ENCODE measurements around the gene ECT2. TPM values are rescaled to one million over a fixed set of nuclear protein-coding genes. Genes with fewer than 3 reads are reported as not detected.

Gene ECT2
- total and polyA plus RNA-seq, 9 donors: 12.8 to 21.8 (median 17.5) TPM

GRCh38 chr3:172766718-172767405, 16.3 kb downstream of the ECT2 start:
- H3K36me3 ChIP-seq (ENCODE audit: control insufficient read depth, insufficient read depth, low read length): peaks cover 6% of the 10 kb centered on the region
- no peak overlapping the region for H3K4me3 ChIP-seq (ENCODE audit: low read length)
- no peaks in the 10 kb centered on the region for H3K4me1 ChIP-seq (ENCODE audit: control insufficient read depth, insufficient read depth, low read length)
- no peak overlapping the region for H3K27ac ChIP-seq (ENCODE audit: low read length)
- no peak for DNase-seq
- H3K9me3 ChIP-seq (replicated peaks; ENCODE audit: control insufficient read depth, low read depth, low read length): no peaks in the 10 kb centered on the region
- no peaks in the 10 kb centered on the region for H3K27me3 ChIP-seq (ENCODE audit: control insufficient read depth, insufficient read depth, low read length)
- WGBS (ENCODE audit: insufficient coverage): 100% methylated on average over 2 of the region's 10 CpGs

GRCh38 chr3:172770382-172770781, 19.9 kb downstream of the ECT2 start:
- DNase-seq: no peak
- no peaks in the 10 kb centered on the region for H3K9me3 ChIP-seq (replicated peaks; ENCODE audit: control insufficient read depth, low read depth, low read length)
- H3K27me3 ChIP-seq (ENCODE audit: control insufficient read depth, insufficient read depth, low read length): no peaks in the 10 kb centered on the region
- H3K4me3 ChIP-seq (ENCODE audit: low read length): no peak overlapping the region
- H3K4me1 ChIP-seq (ENCODE audit: control insufficient read depth, insufficient read depth, low read length): no peaks in the 10 kb centered on the region
- no peak overlapping the region for H3K27ac ChIP-seq (ENCODE audit: low read length)
- WGBS (ENCODE audit: insufficient coverage): no CpG with 5 or more reads among the region's 1 CpG
- H3K36me3 ChIP-seq (ENCODE audit: control insufficient read depth, insufficient read depth, low read length): peaks cover 8% of the 10 kb centered on the region

GRCh38 chr3:172771672-172772071, 21.1 kb downstream of the ECT2 start:
- no peaks in the 10 kb centered on the region for H3K27me3 ChIP-seq (ENCODE audit: control insufficient read depth, insufficient read depth, low read length)
- no peak overlapping the region for H3K27ac ChIP-seq (ENCODE audit: low read length)
- peaks cover 8% of the 10 kb centered on the region for H3K36me3 ChIP-seq (ENCODE audit: control insufficient read depth, insufficient read depth, low read length)
- no peak for DNase-seq
- H3K9me3 ChIP-seq (replicated peaks; ENCODE audit: control insufficient read depth, low read depth, low read length): no peaks in the 10 kb centered on the region
- no peak overlapping the region for H3K4me3 ChIP-seq (ENCODE audit: low read length)
- WGBS (ENCODE audit: insufficient coverage): no CpG with 5 or more reads among the region's 2 CpGs
- H3K4me1 ChIP-seq (ENCODE audit: control insufficient read depth, insufficient read depth, low read length): no peaks in the 10 kb centered on the region

GRCh38 chr3:172776049-172776717, 25.7 kb downstream of the ECT2 start:
- no CpG with 5 or more reads among the region's 5 CpGs for WGBS (ENCODE audit: insufficient coverage)
- Histone ChIP-seq H3K27ac (ENCODE audit: low read length) (no peak overlapping the region), H3K4me1 (ENCODE audit: control insufficient read depth, insufficient read depth, low read length) (no peaks in the 10 kb centered on the region), H3K27me3 (ENCODE audit: control insufficient read depth, insufficient read depth, low read length) (no peaks in the 10 kb centered on the region), H3K4me3 (ENCODE audit: low read length) (no peak overlapping the region), H3K36me3 (ENCODE audit: control insufficient read depth, insufficient read depth, low read length) (peaks cover 9% of the 10 kb centered on the region), H3K9me3 (replicated peaks; ENCODE audit: control insufficient read depth, low read depth, low read length) (no peaks in the 10 kb centered on the region)
- no peak for DNase-seq

- DNase-seq: no peak
- no CpG with 5 or more reads among the region's 3 CpGs for WGBS (ENCODE audit: insufficient coverage)
- Histone ChIP-seq H3K27ac (ENCODE audit: low read length) (no peak overlapping the region), H3K36me3 (ENCODE audit: control insufficient read depth, insufficient read depth, low read length) (peaks cover 9% of the 10 kb centered on the region), H3K4me1 (ENCODE audit: control insufficient read depth, insufficient read depth, low read length) (no peaks in the 10 kb centered on the region), H3K27me3 (ENCODE audit: control insufficient read depth, insufficient read depth, low read length) (no peaks in the 10 kb centered on the region), H3K9me3 (replicated peaks; ENCODE audit: control insufficient read depth, low read depth, low read length) (no peaks in the 10 kb centered on the region), H3K4me3 (ENCODE audit: low read length) (no peak overlapping the region)
Measured at GRCh38 chr3:172777901-172778300, 27.4 kb downstream of the ECT2 start.

- DNase-seq: no peak
- H3K27ac ChIP-seq (ENCODE audit: low read length): no peak overlapping the region
- H3K36me3 ChIP-seq (ENCODE audit: control insufficient read depth, insufficient read depth, low read length): peaks cover 7% of the 10 kb centered on the region
- no peaks in the 10 kb centered on the region for H3K4me1 ChIP-seq (ENCODE audit: control insufficient read depth, insufficient read depth, low read length)
- H3K27me3 ChIP-seq (ENCODE audit: control insufficient read depth, insufficient read depth, low read length): no peaks in the 10 kb centered on the region
- no CpG with 5 or more reads among the region's 2 CpGs for WGBS (ENCODE audit: insufficient coverage)
- no peak overlapping the region for H3K4me3 ChIP-seq (ENCODE audit: low read length)
- H3K9me3 ChIP-seq (replicated peaks; ENCODE audit: control insufficient read depth, low read depth, low read length): no peaks in the 10 kb centered on the region
Measured at GRCh38 chr3:172782235-172782634, 31.7 kb downstream of the ECT2 start.

- H3K4me1 ChIP-seq (ENCODE audit: control insufficient read depth, insufficient read depth, low read length): no peaks in the 10 kb centered on the region
- DNase-seq: peak; percentile 73
- peaks cover 15% of the 10 kb centered on the region for H3K36me3 ChIP-seq (ENCODE audit: control insufficient read depth, insufficient read depth, low read length)
- WGBS (ENCODE audit: insufficient coverage): 50% methylated on average over 1 of the region's 1 CpG
- no peaks in the 10 kb centered on the region for H3K9me3 ChIP-seq (replicated peaks; ENCODE audit: control insufficient read depth, low read depth, low read length)
- no peaks in the 10 kb centered on the region for H3K27me3 ChIP-seq (ENCODE audit: control insufficient read depth, insufficient read depth, low read length)
- H3K27ac ChIP-seq (ENCODE audit: low read length): no peak overlapping the region
- H3K4me3 ChIP-seq (ENCODE audit: low read length): no peak overlapping the region
Measured at GRCh38 chr3:172786036-172786435, 35.5 kb downstream of the ECT2 start.

GRCh38 chr3:172787019-172787418, 36.5 kb downstream of the ECT2 start:
- Histone ChIP-seq H3K4me3 (ENCODE audit: low read length) (no peak overlapping the region), H3K36me3 (ENCODE audit: control insufficient read depth, insufficient read depth, low read length) (peaks cover 16% of the 10 kb centered on the region), H3K4me1 (ENCODE audit: control insufficient read depth, insufficient read depth, low read length) (no peaks in the 10 kb centered on the region), H3K27ac (ENCODE audit: low read length) (no peak overlapping the region), H3K27me3 (ENCODE audit: control insufficient read depth, insufficient read depth, low read length) (no peaks in the 10 kb centered on the region), H3K9me3 (replicated peaks; ENCODE audit: control insufficient read depth, low read depth, low read length) (no peaks in the 10 kb centered on the region)
- no peak for DNase-seq
- no CpG with 5 or more reads among the region's 2 CpGs for WGBS (ENCODE audit: insufficient coverage)

- no peak for DNase-seq
- H3K9me3 ChIP-seq (replicated peaks; ENCODE audit: control insufficient read depth, low read depth, low read length): no peaks in the 10 kb centered on the region
- no peak overlapping the region for H3K4me3 ChIP-seq (ENCODE audit: low read length)
- peaks cover 19% of the 10 kb centered on the region for H3K36me3 ChIP-seq (ENCODE audit: control insufficient read depth, insufficient read depth, low read length)
- no peaks in the 10 kb centered on the region for H3K27me3 ChIP-seq (ENCODE audit: control insufficient read depth, insufficient read depth, low read length)
- H3K4me1 ChIP-seq (ENCODE audit: control insufficient read depth, insufficient read depth, low read length): no peaks in the 10 kb centered on the region
- no peak overlapping the region for H3K27ac ChIP-seq (ENCODE audit: low read length)
- WGBS (ENCODE audit: insufficient coverage): no CpG with 5 or more reads among the region's 1 CpG
Measured at GRCh38 chr3:172787746-172788145, 37.2 kb downstream of the ECT2 start.

- H3K9me3 ChIP-seq (replicated peaks; ENCODE audit: control insufficient read depth, low read depth, low read length): no peaks in the 10 kb centered on the region
- no CpG with 5 or more reads among the region's 1 CpG for WGBS (ENCODE audit: insufficient coverage)
- no peaks in the 10 kb centered on the region for H3K4me1 ChIP-seq (ENCODE audit: control insufficient read depth, insufficient read depth, low read length)
- no peak overlapping the region for H3K4me3 ChIP-seq (ENCODE audit: low read length)
- no peak overlapping the region for H3K27ac ChIP-seq (ENCODE audit: low read length)
- no peaks in the 10 kb centered on the region for H3K27me3 ChIP-seq (ENCODE audit: control insufficient read depth, insufficient read depth, low read length)
- DNase-seq: no peak
- H3K36me3 ChIP-seq (ENCODE audit: control insufficient read depth, insufficient read depth, low read length): peaks cover 2% of the 10 kb centered on the region
Measured at GRCh38 chr3:172799246-172799645, 48.7 kb downstream of the ECT2 start.
